ENCODE results near the gene SDK2. TPM values are rescaled to one million over a fixed set of nuclear protein-coding genes. Genes with fewer than 3 reads are reported as not detected.

The SDK2 gene
- total RNA-seq, 1 donor from 2014 or later, result 11.2 TPM

DNA sequence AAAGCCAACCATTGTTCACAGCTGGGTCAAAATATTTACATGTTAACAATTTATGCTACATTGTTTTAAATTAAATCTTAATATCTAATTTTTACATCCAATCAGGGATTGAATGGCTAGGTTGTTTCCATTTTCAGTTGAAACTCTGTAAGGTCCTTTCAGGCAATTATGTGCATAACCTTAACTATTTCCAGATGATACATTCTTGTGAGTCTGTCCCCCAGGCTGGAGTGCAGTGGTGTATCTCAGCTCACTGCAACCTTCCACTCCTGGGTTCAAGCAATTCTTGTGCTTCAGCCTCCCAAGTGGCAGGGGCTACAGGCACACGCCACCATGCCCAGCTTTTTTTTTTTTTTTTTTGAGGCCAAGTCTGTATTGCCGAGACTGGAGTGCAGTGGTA lies 342.9 kb downstream of the SDK2 start:
- Histone ChIP-seq H3K4me2 (ENCODE audit: low read length) (no peak overlapping the region), H3K27ac (ENCODE audit: low read depth, low read length) (no peak overlapping the region), H3K4me1 (ENCODE audit: insufficient read depth, low read length) (peaks cover 39% of the 10 kb centered on the region), H3K36me3 (ENCODE audit: insufficient read depth, low read length) (no peaks in the 10 kb centered on the region), H3K4me3 (ENCODE audit: insufficient read depth, low read depth, low read length) (no peak overlapping the region), H2AFZ (ENCODE audit: low read depth, low read length) (no peak overlapping the region), H3K9me3 (ENCODE audit: insufficient read depth, low read depth, low read length) (no peaks in the 10 kb centered on the region), H3K9ac (ENCODE audit: low read length) (no peak overlapping the region), H3K27me3 (ENCODE audit: insufficient read depth, low read length) (no peaks in the 10 kb centered on the region), H4K20me1 (ENCODE audit: insufficient read depth, low read length) (peaks cover 61% of the 10 kb centered on the region), H3K79me2 (ENCODE audit: insufficient read depth, low read length) (peaks cover 85% of the 10 kb centered on the region)
- FAIRE-seq, result no peak
- TF ChIP-seq EZH2 (IDR thresholded peaks at IDR 0.05; ENCODE audit: insufficient read depth, low read length), result no peak
- TF ChIP-seq, protein P1, sequence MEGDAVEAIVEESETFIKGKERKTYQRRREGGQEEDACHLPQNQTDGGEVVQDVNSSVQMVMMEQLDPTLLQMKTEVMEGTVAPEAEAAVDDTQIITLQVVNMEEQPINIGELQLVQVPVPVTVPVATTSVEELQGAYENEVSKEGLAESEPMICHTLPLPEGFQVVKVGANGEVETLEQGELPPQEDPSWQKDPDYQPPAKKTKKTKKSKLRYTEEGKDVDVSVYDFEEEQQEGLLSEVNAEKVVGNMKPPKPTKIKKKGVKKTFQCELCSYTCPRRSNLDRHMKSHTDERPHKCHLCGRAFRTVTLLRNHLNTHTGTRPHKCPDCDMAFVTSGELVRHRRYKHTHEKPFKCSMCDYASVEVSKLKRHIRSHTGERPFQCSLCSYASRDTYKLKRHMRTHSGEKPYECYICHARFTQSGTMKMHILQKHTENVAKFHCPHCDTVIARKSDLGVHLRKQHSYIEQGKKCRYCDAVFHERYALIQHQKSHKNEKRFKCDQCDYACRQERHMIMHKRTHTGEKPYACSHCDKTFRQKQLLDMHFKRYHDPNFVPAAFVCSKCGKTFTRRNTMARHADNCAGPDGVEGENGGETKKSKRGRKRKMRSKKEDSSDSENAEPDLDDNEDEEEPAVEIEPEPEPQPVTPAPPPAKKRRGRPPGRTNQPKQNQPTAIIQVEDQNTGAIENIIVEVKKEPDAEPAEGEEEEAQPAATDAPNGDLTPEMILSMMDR (IDR thresholded peaks at IDR 0.05; ENCODE audit: insufficient read depth, low read depth, low read length), result no peak
- H3K27me3 Mint-ChIP-seq (ENCODE audit: low read depth, unreplicated experiment), result no peaks in the 10 kb centered on the region
- H3K4me1 Mint-ChIP-seq (ENCODE audit: low read depth, unreplicated experiment), result peaks cover 23% of the 10 kb centered on the region
- H3K36me3 Mint-ChIP-seq (ENCODE audit: low read depth, unreplicated experiment), result peaks cover 2% of the 10 kb centered on the region
- DNase-seq (ENCODE audit: low read depth), result no peak
- H3K27ac Mint-ChIP-seq (ENCODE audit: unreplicated experiment), result no peak overlapping the region
- no peak overlapping the region for H3K4me3 Mint-ChIP-seq (ENCODE audit: unreplicated experiment)
- no peaks in the 10 kb centered on the region for H3K9me3 Mint-ChIP-seq (ENCODE audit: unreplicated experiment)

- no peaks in the 10 kb centered on the region for H3K36me3 ChIP-seq (ENCODE audit: insufficient read depth, low read length)
- H3K9me3 ChIP-seq (ENCODE audit: insufficient read depth, low read depth, low read length), result no peaks in the 10 kb centered on the region
- H3K4me2 ChIP-seq (ENCODE audit: low read length), result no peak overlapping the region
- no peaks in the 10 kb centered on the region for H3K27me3 Mint-ChIP-seq (ENCODE audit: low read depth, unreplicated experiment)
- no peak overlapping the region for H3K27ac ChIP-seq (ENCODE audit: low read depth, low read length)
- H2AFZ ChIP-seq (ENCODE audit: low read depth, low read length), result no peak overlapping the region
- H3K4me1 ChIP-seq (ENCODE audit: insufficient read depth, low read length), result peaks cover 32% of the 10 kb centered on the region
- H3K4me3 ChIP-seq (ENCODE audit: insufficient read depth, low read depth, low read length), result no peak overlapping the region
- H3K9ac ChIP-seq (ENCODE audit: low read length), result no peak overlapping the region
- TF ChIP-seq, protein P1 (IDR thresholded peaks at IDR 0.05; ENCODE audit: insufficient read depth, low read depth, low read length), result no peak
- TF ChIP-seq EZH2 (IDR thresholded peaks at IDR 0.05; ENCODE audit: insufficient read depth, low read length), result no peak
- FAIRE-seq, result no peak
- H3K27me3 ChIP-seq (ENCODE audit: insufficient read depth, low read length), result no peaks in the 10 kb centered on the region
- H3K79me2 ChIP-seq (ENCODE audit: insufficient read depth, low read length), result peaks cover 83% of the 10 kb centered on the region
- H3K27ac Mint-ChIP-seq (ENCODE audit: unreplicated experiment), result no peak overlapping the region
- H3K9me3 Mint-ChIP-seq (ENCODE audit: unreplicated experiment), result no peaks in the 10 kb centered on the region
- H3K4me3 Mint-ChIP-seq (ENCODE audit: unreplicated experiment), result no peak overlapping the region
- peaks cover 63% of the 10 kb centered on the region for H4K20me1 ChIP-seq (ENCODE audit: insufficient read depth, low read length)
- DNase-seq (ENCODE audit: low read depth), result no peak
- H3K4me1 Mint-ChIP-seq (ENCODE audit: low read depth, unreplicated experiment), result peaks cover 23% of the 10 kb centered on the region
- H3K36me3 Mint-ChIP-seq (ENCODE audit: low read depth, unreplicated experiment), result peaks cover 2% of the 10 kb centered on the region
Observed at GRCh38 chr17:73300392-73300791, 343.9 kb downstream of the SDK2 start.

DNA sequence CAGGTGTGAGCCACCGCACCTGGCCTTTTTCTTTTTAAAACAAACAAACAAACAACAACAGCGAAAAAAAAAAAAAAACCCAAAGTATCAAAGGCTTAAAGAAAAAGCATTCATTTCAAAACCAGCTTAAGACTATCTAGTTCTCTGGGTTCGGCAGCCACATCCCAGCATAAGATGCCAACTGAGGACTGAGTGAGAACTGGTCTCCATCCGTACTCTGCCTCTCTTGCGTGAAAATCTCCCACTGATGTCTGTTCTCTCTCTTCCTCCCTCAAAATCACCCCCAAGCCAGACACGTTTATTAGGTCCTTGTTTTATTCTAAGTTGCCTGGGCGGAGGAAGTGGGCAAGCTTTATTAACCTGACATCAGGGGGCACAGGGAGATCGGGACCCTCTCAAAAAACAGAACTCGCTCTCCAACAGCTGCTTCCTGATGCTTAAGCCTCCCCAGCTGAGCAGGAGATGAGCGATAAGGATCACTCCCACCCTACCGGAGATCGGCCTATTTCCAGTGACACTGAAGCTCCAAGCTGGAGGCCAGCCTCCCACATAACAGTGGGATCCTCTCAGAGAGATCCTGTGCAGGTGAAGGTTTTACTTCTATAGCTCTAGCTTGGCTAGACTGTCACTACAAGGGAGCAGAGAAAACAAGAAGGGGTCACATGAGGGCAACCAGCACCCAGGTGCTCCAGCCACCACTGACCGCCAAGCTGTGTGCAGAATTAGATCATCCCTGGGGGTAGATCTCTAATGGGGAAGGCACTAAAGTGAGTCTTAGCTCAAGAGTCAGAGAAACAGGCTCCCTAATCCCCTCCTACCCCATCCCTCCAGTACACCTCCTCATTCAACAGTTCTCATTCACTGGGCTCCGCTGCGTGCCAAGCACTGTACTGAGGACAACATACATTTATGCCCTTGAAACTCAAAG lies 346.0 kb downstream of the SDK2 start:
- no peak overlapping the region for H3K27ac Mint-ChIP-seq (ENCODE audit: unreplicated experiment)
- H3K27ac ChIP-seq (ENCODE audit: low read depth, low read length), result no peak overlapping the region

More for the DNA sequence above, 346.0 kb downstream of the SDK2 start:
- H3K27me3 ChIP-seq (ENCODE audit: insufficient read depth, low read length), result no peaks in the 10 kb centered on the region
- H3K36me3 ChIP-seq (ENCODE audit: insufficient read depth, low read length), result no peaks in the 10 kb centered on the region
- H2AFZ ChIP-seq (ENCODE audit: low read depth, low read length), result no peak overlapping the region
- no peak overlapping the region for H3K4me3 ChIP-seq (ENCODE audit: insufficient read depth, low read depth, low read length)
- DNase-seq (ENCODE audit: low read depth), result no peak
- H3K9ac ChIP-seq (ENCODE audit: low read length), result peak overlapping the region; percentile 1
- Mint-ChIP-seq H3K27me3 (ENCODE audit: low read depth, unreplicated experiment) (no peaks in the 10 kb centered on the region), H3K9me3 (ENCODE audit: unreplicated experiment) (no peaks in the 10 kb centered on the region), H3K4me3 (ENCODE audit: unreplicated experiment) (no peak overlapping the region), H3K4me1 (ENCODE audit: low read depth, unreplicated experiment) (peaks cover 21% of the 10 kb centered on the region), H3K36me3 (ENCODE audit: low read depth, unreplicated experiment) (peaks cover 2% of the 10 kb centered on the region)
- TF ChIP-seq, protein P1 (IDR thresholded peaks at IDR 0.05; ENCODE audit: insufficient read depth, low read depth, low read length), result no peak
- no peak for TF ChIP-seq EZH2 (IDR thresholded peaks at IDR 0.05; ENCODE audit: insufficient read depth, low read length)
- H3K4me1 ChIP-seq (ENCODE audit: insufficient read depth, low read length), result peaks cover 21% of the 10 kb centered on the region
- no peaks in the 10 kb centered on the region for H3K9me3 ChIP-seq (ENCODE audit: insufficient read depth, low read depth, low read length)
- no peak for FAIRE-seq
- peaks cover 77% of the 10 kb centered on the region for H3K79me2 ChIP-seq (ENCODE audit: insufficient read depth, low read length)
- peak overlapping the region; percentile 60 for H3K4me2 ChIP-seq (ENCODE audit: low read length)
- H4K20me1 ChIP-seq (ENCODE audit: insufficient read depth, low read length), result peaks cover 71% of the 10 kb centered on the region
